SK-N-SH (cell line): ENCODE data around the gene GNE. TPM values are rescaled to one million over a fixed set of nuclear protein-coding genes. Genes with fewer than 3 reads are reported as not detected.

ENCODE experiments used
- CTCF ChIA-PET: fragments of 300-600, 350-600 bp; formaldehyde crosslinking; extraction: SDS; loops from one replicate; lab custom pipeline; 2021; lab: Yijun Ruan, JAX
- POLR2A ChIA-PET: fragments of 350-600 bp; sonication (Branson Sonifier 250); formaldehyde crosslinking; extraction: SDS; loops from one replicate; lab custom pipeline; 2020; ENCODE audit warnings: antibody characterized with exemption, inconsistent platforms; lab: Yijun Ruan, JAX
- DNase-seq: peaks from one replicate; pipeline ENCODE4 v3.0.0; 2012
- H2AFZ ChIP-seq: fragments of 200-600 bp; sonication (generic); 2 replicates; pipeline ENCODE4 v1.8.1; 2016; ENCODE audit warnings: antibody characterized with exemption, mild to moderate bottlenecking, low read depth
- H3F3A ChIP-seq: fragments of 200-600 bp; sonication (generic); replicated peaks from 2 replicates; pipeline ENCODE3; 2016; ENCODE audit warnings: antibody characterized with exemption, mild to moderate bottlenecking; ENCODE audit not compliant: insufficient read depth
- H3K27ac ChIP-seq, 2 experiments: fragments of 200-500 bp in 1 of 2; fragments of 200-600 bp in 1 of 2; sonication (Bioruptor generic) in 1 of 2; sonication (generic), shearing (Covaris generic) in 1 of 2; 2 replicates each; pipeline versions ENCODE4 v1.5.1 to v1.6.1; 2014 to 2016; ENCODE audit warnings: low read depth in 2 of 2, inconsistent platforms in 1 of 2, low read length in 1 of 2, mild to moderate bottlenecking in 1 of 2, mixed read lengths in 1 of 2
- H3K27me3 ChIP-seq: fragments of 200-600 bp; sonication (generic), shearing (Covaris generic); 2 replicates; pipeline ENCODE4 v1.6.1; 2016; ENCODE audit warnings: mixed run types; ENCODE audit not compliant: insufficient read depth
- H3K36me3 ChIP-seq, 2 experiments: fragments of 200-500 bp in 1 of 2; fragments of 200-600 bp in 1 of 2; sonication (Bioruptor generic) in 1 of 2; sonication (generic) in 1 of 2; replicated peaks in 1 of 2; 2 replicates each; pipeline versions ENCODE3 to v1.5.1; 2014 to 2016; ENCODE audit warnings: low read length in 1 of 2, mild to moderate bottlenecking in 1 of 2; ENCODE audit not compliant: insufficient read depth in 2 of 2, control insufficient read depth in 1 of 2
- H3K4me1 ChIP-seq, 2 experiments: fragments of 200-500 bp in 1 of 2; fragments of 200-600 bp in 1 of 2; sonication (Bioruptor generic) in 1 of 2; sonication (generic), shearing (Covaris generic) in 1 of 2; 2 replicates each; pipeline versions ENCODE4 v1.5.1 to v1.6.1; 2014 to 2016; ENCODE audit warnings: low read depth in 1 of 2, low read length in 1 of 2, mixed run types in 1 of 2; ENCODE audit not compliant: insufficient read depth in 2 of 2, control insufficient read depth in 1 of 2
- H3K4me2 ChIP-seq: fragments of 200-600 bp; sonication (generic), shearing (Covaris generic); 2 replicates; pipeline ENCODE4 v1.6.1; 2017; ENCODE audit warnings: mixed run types
- H3K4me3 ChIP-seq, 2 experiments: fragments of 200-500 bp in 1 of 2; fragments of 200-600 bp in 1 of 2; sonication (Bioruptor generic) in 1 of 2; sonication (generic), shearing (Covaris generic) in 1 of 2; 2 replicates each; pipeline versions ENCODE4 v1.5.1 to v1.8.1; 2014 to 2016; ENCODE audit warnings: low read depth in 2 of 2, inconsistent platforms in 1 of 2, low read length in 1 of 2, mild to moderate bottlenecking in 1 of 2, mixed read lengths in 1 of 2, moderate library complexity in 1 of 2
- H3K79me2 ChIP-seq: fragments of 200-600 bp; sonication (generic); 2 replicates; pipeline ENCODE4 v1.8.1; 2017; ENCODE audit warnings: mild to moderate bottlenecking; ENCODE audit not compliant: insufficient read depth
- H3K9ac ChIP-seq: fragments of 200-600 bp; sonication (generic); 2 replicates; pipeline ENCODE4 v1.6.1; 2017; ENCODE audit warnings: mixed run types
- H3K9me2 ChIP-seq: fragments of 200-600 bp; sonication (generic); 2 replicates; pipeline ENCODE4 v1.6.1; 2017; ENCODE audit warnings: mixed run types
- H3K9me3 ChIP-seq: fragments of 200-600 bp; sonication (generic); 2 replicates; pipeline ENCODE4 v1.6.1; 2017; ENCODE audit warnings: mixed run types, mild to moderate bottlenecking, moderate library complexity
- H4K20me1 ChIP-seq: fragments of 200-600 bp; sonication (generic); 2 replicates; pipeline ENCODE4 v1.6.1; 2017; ENCODE audit warnings: mild to moderate bottlenecking, mixed run types; ENCODE audit not compliant: insufficient read depth
- EZH2phosphoT487 ChIP-seq: fragments of 200-600 bp; sonication (generic); IDR thresholded peaks from 2 replicates; pipeline ENCODE4 v1.6.1; 2017; ENCODE audit warnings: low read depth, mixed run types, mild to moderate bottlenecking, antibody characterized with exemption, moderate library complexity, borderline replicate concordance
- MXI1 ChIP-seq: IDR thresholded peaks from 2 replicates; pipeline ENCODE4 v1.6.1; 2012; ENCODE audit warnings: mild to moderate bottlenecking, low read depth, low read length, improper control_type of control experiment
- SMC3 ChIP-seq: IDR thresholded peaks from 2 replicates; pipeline ENCODE4 v1.6.1; 2012; ENCODE audit warnings: low read depth, low read length, improper control_type of control experiment
- TCF12 ChIP-seq: IDR thresholded peaks from 2 replicates; pipeline ENCODE4 v1.4.0; 2012
- TEAD4 ChIP-seq: IDR thresholded peaks from 2 replicates; pipeline ENCODE4 v1.4.0; 2012; ENCODE audit warnings: mild to moderate bottlenecking, borderline replicate concordance; ENCODE audit not compliant: insufficient read depth
- WGBS: methylation state at CpG from one replicate; pipeline ENCODE4 v1.1.6; 2017; ENCODE audit warnings: low lambda C conversion rate; 5-methylcytosine and 5-hydroxymethylcytosine counted together
- polyA plus RNA-seq, 3 experiments: library from polyadenylated mRNA; depleted of rRNA; stranded (reverse); fragments of >200 nt; gene quantifications; 2 replicates each; pipeline ENCODE4 v1.2.3, GENCODE V29; 2012
- TF ChIP-seq, protein P1 (sequence below): IDR thresholded peaks from 2 replicates; pipeline ENCODE4 v1.4.0; 2012; ENCODE audit warnings: low read depth, borderline replicate concordance
- TF ChIP-seq, protein P2 (sequence below): fragments of 150-350 bp; IDR thresholded peaks from 2 replicates; pipeline ENCODE4 v1.6.1; 2016; ENCODE audit warnings: mild to moderate bottlenecking, low read depth, low read length
- TF ChIP-seq, protein P3 (sequence below): IDR thresholded peaks from 2 replicates; pipeline ENCODE4 v1.4.0; 2012; ENCODE audit warnings: low read depth, borderline replicate concordance

The GNE gene
- polyA plus RNA-seq, 1 of the 3 experiments (the other 2 are of a cell fraction): 13.0 TPM

DNA sequence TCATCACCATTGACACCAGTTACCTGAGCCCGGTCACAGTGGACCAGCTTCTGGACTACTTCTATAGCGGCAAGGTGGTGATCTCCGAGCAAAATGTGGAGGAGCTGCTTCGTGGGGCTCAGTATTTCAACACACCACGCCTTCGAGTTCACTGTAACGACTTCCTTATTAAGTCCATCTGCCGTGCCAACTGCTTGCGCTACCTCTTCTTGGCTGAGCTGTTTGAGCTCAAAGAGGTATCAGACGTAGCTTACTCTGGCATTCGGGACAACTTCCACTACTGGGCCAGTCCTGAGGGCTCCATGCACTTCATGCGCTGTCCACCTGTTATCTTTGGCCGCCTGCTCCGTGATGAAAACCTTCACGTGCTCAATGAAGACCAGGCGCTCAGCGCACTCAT, 88.5 kb downstream of the GNE start (continued):
- no peak for TF ChIP-seq EZH2phosphoT487
- no peak for TF ChIP-seq TEAD4
- TF ChIP-seq, protein P1, sequence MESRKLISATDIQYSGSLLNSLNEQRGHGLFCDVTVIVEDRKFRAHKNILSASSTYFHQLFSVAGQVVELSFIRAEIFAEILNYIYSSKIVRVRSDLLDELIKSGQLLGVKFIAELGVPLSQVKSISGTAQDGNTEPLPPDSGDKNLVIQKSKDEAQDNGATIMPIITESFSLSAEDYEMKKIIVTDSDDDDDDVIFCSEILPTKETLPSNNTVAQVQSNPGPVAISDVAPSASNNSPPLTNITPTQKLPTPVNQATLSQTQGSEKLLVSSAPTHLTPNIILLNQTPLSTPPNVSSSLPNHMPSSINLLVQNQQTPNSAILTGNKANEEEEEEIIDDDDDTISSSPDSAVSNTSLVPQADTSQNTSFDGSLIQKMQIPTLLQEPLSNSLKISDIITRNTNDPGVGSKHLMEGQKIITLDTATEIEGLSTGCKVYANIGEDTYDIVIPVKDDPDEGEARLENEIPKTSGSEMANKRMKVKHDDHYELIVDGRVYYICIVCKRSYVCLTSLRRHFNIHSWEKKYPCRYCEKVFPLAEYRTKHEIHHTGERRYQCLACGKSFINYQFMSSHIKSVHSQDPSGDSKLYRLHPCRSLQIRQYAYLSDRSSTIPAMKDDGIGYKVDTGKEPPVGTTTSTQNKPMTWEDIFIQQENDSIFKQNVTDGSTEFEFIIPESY: no peak
- no peak for TF ChIP-seq SMC3

DNA sequence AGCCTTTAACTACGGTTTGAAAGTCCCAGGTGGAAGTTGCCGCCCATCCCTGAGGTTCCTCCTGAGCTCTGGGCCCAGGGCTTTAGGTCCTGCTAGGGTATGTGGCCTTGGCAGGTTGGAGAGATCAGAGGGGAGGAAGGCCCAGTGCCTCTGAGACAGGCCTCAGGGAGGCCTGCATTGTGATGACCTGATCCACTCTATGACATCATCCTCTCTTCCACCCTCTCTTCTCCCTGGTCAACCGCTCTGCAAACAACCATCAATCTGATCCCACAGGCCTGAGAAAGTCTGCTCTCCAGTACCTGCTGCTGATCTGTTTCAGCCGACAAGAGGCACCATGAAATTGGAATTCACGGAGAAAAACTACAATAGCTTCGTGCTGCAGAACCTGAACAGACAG, 89.1 kb downstream of the GNE start, which contains the start of gene CCIN:
Gene CCIN, plus strand, starts transcription at position 223 of the 400 bp plus-strand sequence. Its CDS starts 115 bp downstream, at position 338.
- Histone ChIP-seq H3K36me3 (no peaks in the 10 kb centered on the region), H3K9me2 (no peaks in the 10 kb centered on the region), H3K4me2 (no peak within 1 kb of the TSS), H3F3A (peaks cover 12% of the 10 kb centered on the region), H3K79me2 (no peaks in the 10 kb centered on the region)
- TF ChIP-seq, protein P2, sequence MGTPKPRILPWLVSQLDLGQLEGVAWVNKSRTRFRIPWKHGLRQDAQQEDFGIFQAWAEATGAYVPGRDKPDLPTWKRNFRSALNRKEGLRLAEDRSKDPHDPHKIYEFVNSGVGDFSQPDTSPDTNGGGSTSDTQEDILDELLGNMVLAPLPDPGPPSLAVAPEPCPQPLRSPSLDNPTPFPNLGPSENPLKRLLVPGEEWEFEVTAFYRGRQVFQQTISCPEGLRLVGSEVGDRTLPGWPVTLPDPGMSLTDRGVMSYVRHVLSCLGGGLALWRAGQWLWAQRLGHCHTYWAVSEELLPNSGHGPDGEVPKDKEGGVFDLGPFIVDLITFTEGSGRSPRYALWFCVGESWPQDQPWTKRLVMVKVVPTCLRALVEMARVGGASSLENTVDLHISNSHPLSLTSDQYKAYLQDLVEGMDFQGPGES: no peak
- TF ChIP-seq, protein P3, sequence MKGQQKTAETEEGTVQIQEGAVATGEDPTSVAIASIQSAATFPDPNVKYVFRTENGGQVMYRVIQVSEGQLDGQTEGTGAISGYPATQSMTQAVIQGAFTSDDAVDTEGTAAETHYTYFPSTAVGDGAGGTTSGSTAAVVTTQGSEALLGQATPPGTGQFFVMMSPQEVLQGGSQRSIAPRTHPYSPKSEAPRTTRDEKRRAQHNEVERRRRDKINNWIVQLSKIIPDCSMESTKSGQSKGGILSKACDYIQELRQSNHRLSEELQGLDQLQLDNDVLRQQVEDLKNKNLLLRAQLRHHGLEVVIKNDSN: no peak
- TF ChIP-seq MXI1 (no peak), TCF12 (no peak)
- TF ChIP-seq, all 33 proteins: peak for 0
- H3K9ac ChIP-seq: no peak within 1 kb of the TSS
- POLR2A ChIA-PET: interaction anchor here (1.0 kb wide), 1 partner anchor 21 kb away, joined by 4 read pairs; no protein-coding TSS in a partner anchor
- H3K4me3 ChIP-seq: no peak within 1 kb of the TSS
- 99% methylated on average over 6 of the region's 6 CpGs for WGBS
- CTCF ChIA-PET: interaction anchor here (0.6 to 8.8 kb wide), 7 partner anchors 9 to 214 kb away, joined by 3 to 167 read pairs (median 4); partner anchors contain the start of genes CLTA and GLIPR2
- H3K9me3 ChIP-seq: no peaks in the 10 kb centered on the region
- H2AFZ ChIP-seq: no peak within 1 kb of the TSS
- no peak within 1 kb of the TSS for H3K27ac ChIP-seq
- H4K20me1 ChIP-seq: no peaks in the 10 kb centered on the region
- H3K4me1 ChIP-seq: peaks cover 4 to 11% of the 10 kb centered on the region in 2 experiments; a peak in 3 of 4 replicates
- no peak for DNase-seq
- H3K27me3 ChIP-seq: no peaks in the 10 kb centered on the region
